GM19025 (cell line): ENCODE data around the gene TTLL9.
"Not testable (repeated sequence)": the region's sequence is repeated elsewhere in the genome, so short reads cannot be mapped to it uniquely, and the experiment has no call there.

Experiments used
- ATAC-seq: cut with Tn5 transposase; IDR thresholded peaks from one replicate; pipeline ENCODE4 v1.9.1; 2021; ENCODE audit warnings: mild to moderate bottlenecking, low read depth, moderate library complexity; ENCODE audit not compliant: unreplicated experiment

Gene TTLL9

DNA sequence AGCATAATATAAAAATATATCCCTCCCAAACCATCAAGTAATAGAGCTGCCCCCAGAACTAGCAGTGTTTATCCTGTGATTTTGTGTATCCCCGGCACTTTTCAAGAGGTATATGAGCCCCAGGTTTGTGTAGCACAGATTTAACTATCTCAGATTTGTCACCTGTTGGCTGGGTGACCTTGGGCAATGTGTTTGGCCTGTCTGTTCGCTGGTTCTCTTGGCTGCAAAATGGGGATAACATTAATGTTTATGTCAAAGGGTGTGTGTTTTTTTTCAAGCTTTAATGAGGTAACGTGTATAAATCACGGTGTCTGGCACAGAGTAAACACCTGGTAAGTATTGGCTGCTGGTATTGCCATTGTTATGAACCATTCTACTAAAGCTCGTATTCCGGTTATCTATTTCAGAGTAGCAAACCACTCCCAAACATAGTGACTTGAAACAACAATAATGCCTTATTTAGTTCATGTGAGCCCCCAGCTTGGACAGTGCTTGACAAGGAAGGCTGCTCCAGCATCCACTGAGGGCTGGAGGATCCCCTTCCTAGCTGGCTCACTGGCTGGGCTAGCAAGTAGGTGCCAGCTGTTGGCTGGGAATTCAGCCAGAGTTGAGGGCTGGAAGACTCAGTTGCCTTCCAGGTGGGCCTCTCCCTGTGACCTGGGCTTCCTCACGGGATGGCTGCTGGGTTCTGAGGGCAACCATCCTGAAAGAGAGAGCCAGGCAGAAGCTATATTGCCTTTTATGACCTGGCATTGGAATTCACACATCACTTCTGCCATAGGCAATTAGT lies 45.3 kb downstream of the TTLL9 start:
- ATAC-seq, result no peak

DNA sequence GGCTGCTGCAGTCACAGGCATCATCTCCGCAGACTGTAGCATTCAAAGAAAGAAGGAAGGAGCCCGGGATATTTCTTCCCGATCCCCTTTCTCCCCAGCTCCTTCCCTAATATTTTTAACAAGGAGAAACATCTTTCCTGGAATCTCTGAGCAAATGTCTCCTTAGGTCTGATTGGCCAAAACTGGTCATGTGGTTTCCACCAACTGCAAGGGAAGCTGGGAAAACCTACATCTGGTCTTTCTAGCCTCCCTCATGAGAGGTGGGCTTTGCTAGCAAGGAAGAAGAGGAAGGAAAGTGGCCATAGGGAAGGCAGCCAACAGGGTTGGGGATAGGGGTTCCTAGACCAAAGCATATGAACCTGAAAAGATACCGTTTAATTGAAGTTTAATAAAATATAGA lies 46.3 kb downstream of the TTLL9 start:
- no peak for ATAC-seq

DNA sequence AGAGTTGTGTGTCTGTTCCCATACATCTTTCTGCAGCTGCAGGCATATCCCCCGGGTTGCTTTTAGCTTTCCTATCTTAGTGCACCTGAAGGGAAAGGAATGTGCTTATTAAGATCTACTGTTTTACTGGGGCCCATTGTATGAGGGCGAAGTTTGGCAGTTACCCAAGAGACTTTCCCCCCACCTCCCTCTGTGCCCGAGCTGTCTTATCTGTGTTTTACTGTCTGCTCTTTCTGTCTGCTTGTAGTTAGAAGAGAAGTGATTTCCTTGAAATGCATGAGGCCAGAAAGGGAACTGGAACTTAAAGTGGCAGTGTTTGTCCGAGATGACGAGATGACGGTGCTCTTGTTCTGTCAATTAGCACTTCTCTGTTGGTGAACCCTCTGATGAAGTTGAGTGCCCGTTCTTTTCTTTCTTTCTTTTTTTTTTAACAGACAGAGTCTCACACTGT lies 47.6 kb downstream of the TTLL9 start:
- not testable (repeated sequence) for ATAC-seq

DNA sequence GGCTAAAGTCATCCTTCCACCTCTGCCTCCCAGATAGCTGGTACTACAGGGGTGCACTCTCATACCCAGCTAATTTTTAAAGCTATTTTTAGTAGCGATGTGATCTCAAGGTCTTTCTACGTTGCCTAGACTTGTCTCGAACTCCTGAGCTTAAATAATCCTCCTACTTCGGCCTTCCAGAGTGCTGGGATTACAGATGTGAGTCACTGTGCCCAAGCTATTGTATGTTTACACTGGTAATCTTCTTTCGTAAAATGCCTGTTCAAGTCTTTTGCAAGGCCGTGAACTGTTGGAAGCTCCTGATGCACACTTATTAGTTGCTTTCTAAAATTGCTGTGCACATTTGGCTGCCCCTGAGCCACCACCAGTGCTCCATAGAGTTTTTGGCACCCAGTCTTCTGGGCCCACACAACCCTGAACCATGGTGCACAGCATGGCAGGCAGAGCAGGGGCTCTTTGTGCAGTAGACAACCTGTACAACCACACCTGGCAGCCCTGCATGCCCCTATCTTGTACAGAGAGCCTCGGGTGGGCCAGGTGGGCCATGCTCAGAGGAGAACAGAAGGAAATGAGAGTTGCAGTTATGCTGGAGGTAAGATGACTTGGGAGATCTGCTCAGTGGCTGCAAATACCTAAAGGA lies 48.2 kb downstream of the TTLL9 start:
- ATAC-seq, result no peak

DNA sequence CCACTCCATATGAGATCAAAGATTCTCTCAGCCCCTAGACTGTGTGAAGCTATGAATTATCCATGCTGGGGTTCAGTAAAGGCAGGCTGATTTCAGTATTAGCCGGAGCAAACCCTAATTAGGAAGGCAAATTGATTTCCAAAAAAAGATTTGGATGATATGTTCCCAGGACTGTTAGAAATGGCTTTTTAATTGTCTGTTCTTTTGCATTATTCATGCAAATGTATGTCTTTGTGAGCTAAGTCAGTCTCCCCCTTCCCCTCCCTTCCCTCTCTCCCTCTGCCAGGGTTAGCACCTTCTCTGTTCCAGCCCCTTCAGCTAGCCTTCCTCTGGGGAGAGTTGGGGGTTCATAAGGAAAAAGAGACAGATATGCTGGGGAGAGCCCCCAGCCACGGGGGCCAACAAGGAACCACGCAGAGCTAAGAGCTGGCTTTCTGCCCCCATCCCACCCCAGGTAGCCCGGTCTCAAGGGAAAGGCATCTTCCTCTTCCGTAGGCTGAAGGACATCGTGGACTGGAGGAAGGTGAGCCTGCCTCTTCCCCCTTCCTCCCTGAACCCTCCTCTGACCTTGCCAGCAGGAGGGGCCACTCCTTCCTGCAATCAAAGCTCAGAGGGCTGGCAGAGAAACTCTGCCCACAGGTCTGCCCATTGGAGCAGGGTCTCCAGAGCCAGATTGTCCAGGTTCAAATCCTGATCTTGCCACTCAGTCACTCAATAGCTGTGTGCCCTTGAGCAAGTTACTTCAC lies 49.1 kb downstream of the TTLL9 start:
- no peak for ATAC-seq

DNA sequence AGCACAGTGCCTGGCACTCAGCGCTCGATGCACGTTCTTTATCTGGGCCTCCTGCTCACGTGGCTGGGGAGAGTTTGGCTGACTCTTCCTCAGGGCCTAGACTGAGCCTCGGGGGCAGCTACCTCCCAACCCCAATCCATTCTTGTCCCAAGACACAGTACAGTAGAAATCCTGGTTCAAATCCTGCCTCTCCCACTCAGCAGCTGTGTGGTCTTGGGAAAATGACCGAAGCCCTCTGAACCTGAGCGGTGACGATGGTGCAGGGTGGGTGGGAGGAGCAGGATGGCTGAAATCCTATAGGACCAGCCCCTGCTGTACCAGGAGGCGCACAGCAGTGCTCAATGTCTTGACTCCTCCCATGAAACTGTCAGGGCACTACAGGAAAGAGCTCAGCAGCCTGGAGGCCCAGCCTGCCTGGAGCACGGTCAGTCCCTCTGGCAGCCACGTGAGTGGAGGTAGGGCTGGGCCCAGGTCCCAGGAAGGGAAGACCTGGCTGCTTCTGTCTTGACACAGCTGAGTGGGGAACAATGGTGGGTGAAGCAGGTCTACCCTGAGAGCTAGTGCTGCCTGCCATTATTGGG lies 49.9 kb downstream of the TTLL9 start:
- no peak for ATAC-seq

DNA sequence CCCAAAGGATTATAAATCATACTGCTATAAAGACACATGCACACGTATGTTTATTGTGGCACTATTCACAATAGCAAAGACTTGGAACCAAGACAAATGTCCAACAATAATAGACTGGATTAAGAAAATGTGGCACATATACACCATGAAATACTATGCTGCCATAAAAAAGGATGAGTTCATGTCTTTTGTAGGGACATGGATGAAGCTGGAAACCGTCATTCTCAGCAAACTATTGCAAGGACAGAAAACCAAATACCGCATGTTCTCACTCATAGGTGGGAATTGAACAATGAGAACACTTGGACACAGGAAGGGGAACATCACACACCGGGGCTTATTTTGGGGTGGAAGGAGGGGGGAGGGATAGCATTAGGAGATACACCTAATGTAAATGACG lies 51.0 kb downstream of the TTLL9 start:
- ATAC-seq, result not testable (repeated sequence)

DNA sequence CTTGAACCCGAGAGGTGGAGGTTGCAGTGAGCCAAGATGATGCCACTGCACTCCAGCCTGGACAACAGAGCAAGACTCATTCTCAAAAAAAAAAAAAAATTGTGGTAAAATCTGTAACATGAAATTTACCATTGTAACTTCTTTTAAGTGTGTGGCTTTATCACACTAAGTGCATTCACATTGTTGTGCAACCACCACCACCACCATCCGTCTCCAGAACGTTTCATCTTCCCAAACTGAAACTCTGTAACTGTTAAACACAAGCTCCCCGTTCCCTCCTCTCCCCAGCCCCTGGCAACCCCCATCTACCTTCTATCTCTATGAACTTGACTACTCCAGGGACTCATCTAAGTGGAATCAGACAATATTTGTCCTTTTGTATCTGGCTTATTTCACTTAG lies 51.7 kb downstream of the TTLL9 start:
- no peak for ATAC-seq

DNA sequence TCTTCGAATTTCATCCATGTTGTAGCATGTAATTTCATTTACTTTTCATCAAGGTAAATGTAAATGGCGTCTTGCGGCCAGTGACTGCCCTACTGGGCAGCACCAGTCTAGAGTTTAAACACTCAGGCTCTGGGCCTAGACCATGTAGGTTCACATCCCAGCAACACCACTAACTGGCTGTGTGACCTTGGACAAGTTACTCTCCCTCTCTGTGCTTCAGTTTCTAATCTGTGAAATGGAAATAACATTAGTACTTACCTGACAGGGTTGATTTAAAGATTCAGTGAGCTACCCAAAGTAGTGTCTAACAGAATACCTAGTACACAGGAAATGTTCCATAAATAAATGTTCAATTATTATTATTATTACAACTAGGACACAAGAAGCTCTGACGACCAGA lies 52.2 kb downstream of the TTLL9 start:
- no peak for ATAC-seq

DNA sequence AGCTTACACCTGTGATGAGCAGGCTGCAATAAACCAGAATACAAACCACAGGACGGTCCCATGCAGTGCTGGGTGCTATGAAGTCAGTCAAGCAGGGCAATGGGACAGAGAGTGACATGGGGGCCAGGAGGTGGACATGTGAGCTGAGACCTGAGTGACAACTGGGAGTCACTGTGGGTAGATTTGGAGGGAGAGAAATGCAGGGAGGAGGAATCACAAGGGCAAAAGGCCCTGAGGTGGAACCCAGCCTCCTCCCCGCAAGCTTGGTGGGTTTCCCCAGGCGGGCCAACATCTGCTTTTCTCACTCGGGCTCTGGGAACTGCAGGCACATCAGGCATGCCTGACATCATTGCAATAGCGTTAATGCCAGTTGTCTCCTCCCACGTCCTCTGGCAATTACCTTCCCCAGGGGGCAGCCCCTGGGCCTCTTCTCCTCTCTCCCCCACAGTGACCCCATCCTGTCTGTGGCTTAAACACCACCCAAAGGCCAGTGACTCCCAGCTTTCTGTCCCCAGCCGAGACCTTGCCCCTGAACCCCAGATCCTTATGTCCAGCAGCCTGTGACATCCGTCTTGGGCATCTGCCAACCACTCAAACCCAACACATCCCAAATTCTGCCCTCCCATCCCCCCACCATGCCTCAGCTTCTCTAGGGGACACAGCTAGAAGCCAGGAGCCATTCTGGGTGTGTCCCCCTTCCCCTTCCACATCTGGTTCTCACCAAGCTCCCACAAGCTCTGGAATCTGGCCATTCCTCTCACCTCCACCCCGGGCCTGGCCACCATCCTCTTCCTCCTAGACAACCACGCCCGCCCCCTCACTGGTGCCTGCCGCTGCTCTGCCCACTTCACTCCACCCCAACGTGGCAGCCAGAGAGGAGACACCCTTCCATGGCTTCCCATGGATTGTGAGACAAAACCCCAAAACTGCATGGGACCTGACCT lies 53.2 kb downstream of the TTLL9 start:
- ATAC-seq, result peak; percentile 55

DNA sequence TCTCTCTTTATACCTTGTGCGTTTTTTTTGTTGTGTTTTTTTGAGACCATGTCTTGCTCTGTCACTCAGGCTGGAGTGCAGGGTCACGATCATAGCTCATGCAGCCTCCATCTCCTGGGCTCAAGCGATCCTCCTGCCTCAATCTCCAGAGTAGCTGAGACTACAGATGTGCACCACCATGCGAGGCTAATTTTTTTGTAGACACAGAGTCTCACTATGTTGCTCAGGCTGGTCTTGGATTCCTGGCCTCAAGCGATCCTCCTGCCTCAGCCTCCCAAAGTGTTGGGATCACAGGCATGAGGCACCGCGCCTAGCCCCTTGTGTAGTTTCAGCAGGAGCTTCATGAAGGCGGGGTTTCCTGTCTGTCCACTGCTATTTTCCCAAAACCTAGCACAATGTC lies 54.1 kb downstream of the TTLL9 start:
- no peak for ATAC-seq

DNA sequence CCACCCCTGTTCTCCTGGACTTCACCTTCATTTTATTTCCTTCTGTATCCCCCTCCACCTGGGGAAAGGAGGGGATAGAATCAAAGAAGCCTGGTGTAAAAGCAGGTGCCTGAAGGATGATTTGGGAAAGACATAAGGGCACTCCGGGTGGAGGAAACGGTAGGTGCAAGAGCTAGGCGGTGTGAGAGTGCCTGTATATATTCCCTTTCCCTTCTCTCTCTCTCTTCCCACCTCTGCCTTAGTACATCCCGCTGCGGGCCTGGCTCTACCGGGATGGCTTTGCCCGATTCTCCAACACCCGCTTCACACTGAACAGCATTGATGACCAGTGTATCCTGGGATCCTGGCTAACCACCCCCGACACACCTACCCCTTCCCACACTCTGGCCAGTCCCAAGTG lies 55.2 kb downstream of the TTLL9 start:
- no peak for ATAC-seq

DNA sequence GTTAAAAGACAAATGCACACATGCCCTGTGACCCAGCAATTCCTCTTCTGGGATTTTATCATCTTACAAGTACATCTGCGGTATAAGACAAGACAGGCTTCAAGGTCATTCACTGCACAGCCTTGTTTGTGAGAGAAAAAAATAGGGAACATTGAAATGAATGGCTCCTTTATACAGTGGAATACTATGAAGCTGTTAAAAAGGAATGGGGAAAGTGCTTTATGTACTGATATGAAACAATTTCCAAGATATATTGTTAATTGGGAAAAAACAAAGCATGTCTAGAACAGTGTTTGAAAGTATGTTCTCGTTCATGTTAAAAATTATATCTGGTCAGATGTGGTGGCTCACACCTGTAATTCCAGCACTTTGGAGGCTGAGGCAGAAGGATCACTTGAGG lies 56.1 kb downstream of the TTLL9 start:
- ATAC-seq, result no peak

DNA sequence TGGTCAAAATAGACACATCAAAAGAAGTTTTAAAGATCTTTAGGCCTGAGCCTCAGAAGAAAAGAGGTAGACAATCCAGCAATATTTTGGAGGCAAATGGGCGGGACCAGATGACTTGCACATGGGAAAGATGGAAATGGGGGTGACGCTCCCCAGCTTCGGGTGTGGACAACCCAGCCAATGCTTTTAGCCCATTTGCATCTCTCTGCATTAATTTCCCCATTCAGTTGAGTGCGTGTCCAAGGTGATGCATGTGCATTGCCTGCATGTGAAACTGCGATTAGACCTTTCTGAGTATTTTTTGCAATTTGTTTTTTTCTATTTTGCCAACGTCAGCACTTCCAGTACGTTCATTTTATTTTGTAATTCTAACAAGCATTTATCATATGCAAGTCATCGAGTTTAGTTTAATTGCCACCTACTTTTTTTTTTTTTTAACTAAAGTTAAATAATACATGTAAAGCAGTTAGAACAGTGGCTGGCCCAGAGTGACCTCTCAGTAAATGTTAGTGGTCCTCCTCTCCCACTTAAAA lies 57.3 kb downstream of the TTLL9 start:
- no peak for ATAC-seq

DNA sequence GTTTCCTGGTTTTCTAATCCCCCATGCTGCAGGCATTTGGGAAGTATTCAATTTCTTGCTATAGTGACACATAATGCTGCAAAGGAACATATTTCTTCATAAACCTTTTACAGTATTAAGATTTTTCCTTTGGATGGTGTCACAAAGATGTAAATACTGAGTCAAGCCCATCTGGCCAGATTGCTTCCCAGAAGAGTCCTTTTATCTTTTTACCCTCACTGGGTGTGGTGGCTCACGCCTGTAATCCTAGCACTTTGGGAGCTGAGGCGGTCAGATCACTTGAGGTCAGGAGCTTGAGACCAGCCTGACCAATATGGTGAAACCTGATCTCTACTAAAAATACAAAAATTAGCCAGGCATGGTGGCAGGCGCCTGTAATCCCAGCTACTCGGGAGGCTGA lies 59.2 kb downstream of the TTLL9 start:
- not testable (repeated sequence) for ATAC-seq

DNA sequence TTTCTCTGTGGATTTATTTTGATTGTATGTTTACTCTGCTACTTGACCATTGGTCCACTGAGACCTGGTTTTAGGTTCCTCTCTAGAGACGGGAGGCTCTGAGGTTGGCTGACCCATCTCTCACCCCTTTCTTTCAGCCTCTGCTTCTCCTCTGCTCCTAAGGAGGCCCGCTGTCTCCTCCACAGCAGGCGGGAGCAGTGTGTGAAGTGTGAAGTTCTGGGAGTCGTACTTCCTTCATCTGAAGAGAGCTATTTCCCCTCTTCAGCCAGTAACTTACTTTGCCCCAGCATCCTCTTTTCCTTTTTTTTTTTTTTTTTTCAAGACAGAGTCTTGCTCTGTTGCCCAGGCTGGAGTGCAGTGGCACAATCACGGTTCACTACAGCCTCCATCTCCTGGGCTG lies 60.3 kb downstream of the TTLL9 start:
- ATAC-seq, result no peak

DNA sequence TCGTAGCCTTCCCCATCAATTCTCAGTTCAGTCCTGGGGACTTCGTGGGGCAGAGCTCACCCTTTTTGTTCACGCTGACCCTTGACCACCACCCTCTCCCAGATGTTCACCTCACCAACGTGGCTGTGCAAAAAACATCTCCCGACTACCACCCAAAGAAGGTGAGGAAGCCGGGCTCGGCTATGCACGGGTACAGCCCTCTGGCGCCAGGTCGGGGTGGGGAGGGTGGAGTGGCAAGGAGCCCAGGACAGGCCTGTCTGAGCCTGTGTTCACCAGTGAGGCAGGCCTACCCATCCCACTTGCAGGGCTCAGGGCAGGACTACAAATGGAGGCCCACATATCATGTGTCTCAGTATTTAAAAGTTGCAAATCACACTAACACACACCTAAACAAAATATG lies 63.3 kb downstream of the TTLL9 start:
- ATAC-seq, result no peak

DNA sequence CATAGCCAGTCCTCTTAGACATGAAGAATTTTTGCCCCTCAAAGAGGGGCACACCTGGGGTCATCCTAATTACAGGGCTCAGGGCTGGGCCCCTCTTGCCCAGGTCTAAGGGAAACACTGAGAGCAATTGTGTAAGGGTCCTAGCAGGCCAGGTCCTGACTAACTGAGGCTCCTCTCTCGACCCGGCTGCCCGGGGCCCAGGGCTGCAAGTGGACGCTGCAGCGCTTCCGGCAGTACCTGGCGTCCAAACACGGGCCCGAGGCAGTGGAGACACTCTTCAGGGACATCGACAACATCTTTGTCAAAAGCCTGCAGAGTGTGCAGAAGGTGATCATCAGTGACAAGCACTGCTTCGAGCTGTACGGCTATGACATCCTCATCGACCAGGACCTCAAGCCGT lies 64.1 kb downstream of the TTLL9 start:
- no peak for ATAC-seq

DNA sequence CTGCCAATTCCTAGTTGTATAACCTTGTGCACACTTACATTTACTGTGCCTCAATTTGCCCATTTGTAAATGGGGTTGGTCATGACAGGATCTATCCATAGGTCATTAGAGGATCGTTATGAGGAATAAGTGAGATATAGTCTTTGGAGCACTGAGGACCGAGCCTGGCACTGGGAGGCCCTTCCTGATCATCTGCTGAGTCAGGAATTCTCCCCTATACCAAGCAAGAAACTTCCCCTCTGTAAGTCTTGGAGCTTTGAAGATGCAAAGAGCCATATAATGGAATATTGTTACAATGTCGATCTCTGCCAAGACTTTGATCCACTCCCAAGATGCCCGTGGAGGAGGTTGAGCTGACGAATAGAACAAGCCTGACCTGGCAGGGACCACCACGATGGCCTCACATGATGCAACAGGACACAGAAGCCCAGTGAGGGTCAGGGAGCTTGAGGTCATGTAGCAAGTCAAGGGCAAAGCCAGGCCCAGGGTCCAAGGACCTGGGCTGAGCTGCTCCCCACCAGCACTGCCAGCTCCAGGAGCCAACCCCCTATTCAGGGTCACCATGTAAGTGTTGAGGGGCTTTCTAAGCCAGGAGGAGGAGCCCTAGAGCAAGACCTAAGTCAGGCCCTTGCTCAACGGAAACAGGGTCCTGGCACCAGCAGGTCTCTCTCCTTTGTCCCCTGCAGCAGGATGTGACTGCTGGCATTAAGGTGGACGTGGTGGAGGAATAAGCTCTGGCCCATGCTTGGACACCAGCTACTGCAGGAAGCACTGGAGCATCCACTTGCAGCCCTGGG lies 64.7 kb downstream of the TTLL9 start:
- ATAC-seq, result no peak
